GM12878 (cell line): Measurements from ENCODE around the gene CENPE. TPM values are rescaled to one million over a fixed set of nuclear protein-coding genes. Genes with fewer than 3 reads are reported as not detected.

ENCODE experiments used
- ATAC-seq: fragments of 200-7000 bp; cut with Tn5 transposase; 3 replicates; pipeline ENCODE4 v1.9.1; 2020; ENCODE audit warnings: mild to moderate bottlenecking, moderate library complexity
- BruUV-seq: library from RNA; stranded (reverse); fragments of 400-500 nt; replicated peaks from 2 replicates; lab custom pipeline; 2021; lab: Mats Ljungman, UMichigan
- CTCF ChIA-PET: fragments of 300-600 bp; sonication (Branson Sonifier 250); formaldehyde crosslinking; extraction: SDS; loops from one replicate; lab custom pipeline; 2021; ENCODE audit warnings: inconsistent platforms; lab: Yijun Ruan, JAX
- POLR2A ChIA-PET: fragments of 350-600 bp; formaldehyde crosslinking; extraction: SDS; loops from one replicate; lab custom pipeline; 2021; ENCODE audit warnings: inconsistent platforms; lab: Charles Lee
- RAD21 ChIA-PET: fragments of 300-600 bp; sonication (Branson Sonifier 250); formaldehyde crosslinking; loops from one replicate; lab custom pipeline; 2023; ENCODE audit warnings: antibody characterized with exemption; ENCODE audit not compliant: unreplicated experiment; lab: Charles Lee
- SMC1A ChIA-PET: fragments of 300-600 bp; sonication (Branson Sonifier 250); formaldehyde crosslinking; loops from one replicate; lab custom pipeline; 2023; ENCODE audit not compliant: unreplicated experiment, uncharacterized antibody; lab: Charles Lee
- DNase-seq: peaks from one replicate; pipeline ENCODE4 v3.0.0-alpha.2; 2011; ENCODE audit warnings: low read depth, low spot score
- FAIRE-seq: peaks from 3 replicates; lab custom pipeline; 2011; peaks lifted over from hg19 to GRCh38; lab: Jason Lieb, UNC
- H2AFZ ChIP-seq: 2 replicates; pipeline ENCODE4 v1.6.0; 2011; ENCODE audit warnings: low read depth, low read length, control low read depth; ENCODE audit not compliant: control insufficient read depth
- H3K27ac ChIP-seq: 2 replicates; pipeline ENCODE4 v1.5.1; 2011; ENCODE audit warnings: control low read depth; ENCODE audit not compliant: control insufficient read depth, insufficient read depth
- H3K27me3 ChIP-seq, 2 experiments: replicated peaks in 1 of 2; 2 replicates each; pipeline versions ENCODE4 v1.6.0 to v1.6.1; 2011; ENCODE audit warnings: low read length in 1 of 2; ENCODE audit not compliant: control insufficient read depth in 2 of 2, insufficient read depth in 2 of 2
- H3K36me3 ChIP-seq, 2 experiments: 2 replicates each; pipeline ENCODE4 v1.5.1; 2011; ENCODE audit warnings: low read length in 1 of 2; ENCODE audit not compliant: control insufficient read depth in 2 of 2, insufficient read depth in 2 of 2
- H3K4me1 ChIP-seq: 2 replicates; pipeline ENCODE4 v1.6.1; 2011; ENCODE audit warnings: mild to moderate bottlenecking, low read length, moderate library complexity, mixed read lengths; ENCODE audit not compliant: control insufficient read depth, insufficient read depth
- H3K4me2 ChIP-seq: 2 replicates; pipeline ENCODE4 v1.6.0; 2011; ENCODE audit warnings: control low read depth; ENCODE audit not compliant: control insufficient read depth, insufficient read depth
- H3K4me3 ChIP-seq: fragments of 200-600 bp; sonication (generic); 2 replicates; pipeline ENCODE4 v1.5.1; 2016
- H3K79me2 ChIP-seq: 2 replicates; pipeline ENCODE4 v1.6.0; 2011; ENCODE audit warnings: low read length; ENCODE audit not compliant: control insufficient read depth, insufficient read depth
- H3K9ac ChIP-seq: 2 replicates; pipeline ENCODE4 v1.8.0; 2011; ENCODE audit warnings: low read length, control low read depth, mixed read lengths; ENCODE audit not compliant: control insufficient read depth, insufficient read depth
- H3K9me3 ChIP-seq: replicated peaks from 3 replicates; pipeline ENCODE4 v1.5.1; 2011; ENCODE audit warnings: mild to moderate bottlenecking, low read length; ENCODE audit not compliant: control insufficient read depth, insufficient read depth
- H4K20me1 ChIP-seq: 2 replicates; pipeline ENCODE4 v1.6.0; 2011; ENCODE audit not compliant: control insufficient read depth, insufficient read depth
- ELK1 ChIP-seq: IDR thresholded peaks from 2 replicates; pipeline ENCODE4 v1.6.1; 2012; ENCODE audit warnings: low read depth, low read length, improper control_type of control experiment
- IKZF1 ChIP-seq: fragments of 450-650 bp; conservative IDR thresholded peaks from 2 replicates; pipeline ENCODE4 v1.6.1; 2017; ENCODE audit warnings: antibody characterized with exemption, mild to moderate bottlenecking
- RCOR1 ChIP-seq: conservative IDR thresholded peaks from 2 replicates; pipeline ENCODE4 v1.6.1; 2012; ENCODE audit warnings: low read depth, low read length, improper control_type of control experiment
- SMAD1 ChIP-seq: fragments of 450-650 bp; IDR thresholded peaks from 2 replicates; pipeline ENCODE4 v1.6.1; 2018; ENCODE audit warnings: mild to moderate bottlenecking, low read depth; ENCODE audit not compliant: partially characterized antibody
- SMC3 ChIP-seq: IDR thresholded peaks from 2 replicates; pipeline ENCODE4 v1.6.1; 2011; ENCODE audit warnings: low read length, improper control_type of control experiment, borderline replicate concordance
- TCF12 ChIP-seq: IDR thresholded peaks from 2 replicates; pipeline ENCODE4 v1.6.1; 2011; ENCODE audit warnings: low read depth, mild to moderate bottlenecking, low read length
- WGBS: methylation state at CpG from one replicate; pipeline ENCODE4 v1.1.6; 2016; ENCODE audit warnings: low lambda C conversion rate; ENCODE audit not compliant: insufficient replicate concordance, insufficient coverage; ENCODE audit errors: missing lambda C conversion rate; 5-methylcytosine and 5-hydroxymethylcytosine counted together
- in situ Hi-C: fragments of 300-500 bp; cut with MboI; formaldehyde crosslinking; loops from 9 replicates; pipeline ENCODE4 v1.14.3; 2018; ENCODE audit warnings: mixed read lengths
- intact Hi-C: fragments of 100-400 bp; cut with micrococcal nuclease; formaldehyde crosslinking; loops from one replicate; pipeline ENCODE4 v1.14.2; 2022; ENCODE audit not compliant: unreplicated experiment
- polyA plus RNA-seq, 11 experiments: library from polyadenylated mRNA; depleted of rRNA in 4 of 11; unstranded in 6 of 11; stranded (reverse) in 5 of 11; fragments of >200 nt; fragmentation: Nextera tagmentation in 4 of 11; fragmentation: Illumina TruSeq in 1 of 11; extraction: Ambion mirVana in 4 of 11; extraction: Trizol in 1 of 11; gene quantifications; 1 replicate in 1 of 11; 2 replicates in 10 of 11; pipeline versions ENCODE4 v1.2.1 to v1.2.3, GENCODE V29; 2011 to 2016; ENCODE audit warnings: inconsistent platforms in 2 of 11, missing spikeins in 2 of 11, low read depth in 1 of 11
- total RNA-seq, 4 experiments: library from RNA; depleted of rRNA in 3 of 4; stranded (reverse); fragments of >200 nt in 3 of 4; fragmentation: Illumina TruSeq in 1 of 4; extraction: Trizol in 1 of 4; gene quantifications; 2 replicates each; pipeline versions ENCODE4 v1.2.1 to v1.2.3, GENCODE V29; 2013 to 2021
- TF ChIP-seq, protein P1 (sequence below): IDR thresholded peaks from 2 replicates; pipeline ENCODE4 v1.6.1; 2011; ENCODE audit warnings: low read depth, low read length, improper control_type of control experiment, borderline replicate concordance

Gene CENPE
- total and polyA plus RNA-seq, 10 of the 15 experiments (the other 5 are each of a cell fraction or from before 2014, with no cell fraction given): 10.2 to 53.6 (median 25.2) TPM

DNA sequence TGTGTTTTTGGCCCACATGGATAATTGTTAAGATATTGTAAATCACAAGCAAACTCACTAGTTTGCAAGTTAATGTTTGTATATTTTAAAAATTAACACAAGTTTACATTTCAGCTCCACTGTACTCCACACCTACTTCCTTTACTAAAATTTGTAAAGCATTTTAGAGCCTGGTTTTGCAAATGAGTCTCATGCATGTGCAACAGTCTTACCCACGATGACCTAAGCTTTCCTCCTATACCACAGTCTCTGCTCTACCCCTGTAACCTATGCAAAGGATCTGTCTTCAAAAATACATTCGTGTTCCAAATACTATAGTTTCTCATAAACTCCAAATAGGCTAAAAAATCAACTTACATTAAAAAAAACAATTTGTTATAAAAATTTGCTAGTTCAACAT is 108.7 kb downstream of the CENPE start:
- CTCF ChIA-PET: interaction anchor here (1.3 to 11.9 kb wide), 15 partner anchors 8 to 660 kb away, joined by 3 to 179 read pairs (median 11); partner anchors contain the start of genes BDH2, MANBA, SLC9B1 and SLC9B2
- H2AFZ ChIP-seq: no peak overlapping the region
- no peaks in the 10 kb centered on the region for H3K27me3 ChIP-seq
- intact Hi-C loops (no loop called here), in situ Hi-C loops (loop anchor here (5.0 kb wide), 2 partner anchors 42 to 642 kb away; no protein-coding TSS in a partner anchor)
- no peaks in the 10 kb centered on the region for H3K9me3 ChIP-seq
- ATAC-seq (no peak), FAIRE-seq (no peak), DNase-seq (no peak)
- WGBS: 0% methylated on average over 2 of the region's 2 CpGs
- POLR2A ChIA-PET: interaction anchor here (0.5 to 1.5 kb wide), 3 partner anchors 9 to 69 kb away, joined by 3 to 6 read pairs (median 3); no protein-coding TSS in a partner anchor
- RAD21 ChIA-PET: interaction anchor here (0.7 to 6.0 kb wide), 7 partner anchors 12 to 469 kb away, joined by 3 to 69 read pairs (median 4); partner anchors contain the start of gene SLC9B2
- H3K9ac ChIP-seq: no peak overlapping the region
- H3K79me2 ChIP-seq: no peaks in the 10 kb centered on the region
- BruUV-seq: no TSS peak
- no peak overlapping the region for H3K27ac ChIP-seq
- H3K36me3 ChIP-seq: peaks cover 0 to 8% of the 10 kb centered on the region in 2 experiments; a peak in 2 of 4 replicates
- H3K4me3 ChIP-seq: no peak overlapping the region
- H3K4me1 ChIP-seq: peaks cover 6% of the 10 kb centered on the region; the same call in 1 of the 2 replicates
- SMC1A ChIA-PET: interaction anchor here (0.7 to 9.1 kb wide), 14 partner anchors 9 to 652 kb away, joined by 3 to 98 read pairs (median 4); partner anchors contain the start of genes BDH2 and SLC9B2
- no peak overlapping the region for H3K4me2 ChIP-seq
- TF ChIP-seq RCOR1: no peak
- TF ChIP-seq IKZF1: no peak
- TF ChIP-seq SMC3: no peak
- no peak for TF ChIP-seq SMAD1
- TF ChIP-seq TCF12: no peak
- no peak for TF ChIP-seq ELK1
- TF ChIP-seq, protein P1, sequence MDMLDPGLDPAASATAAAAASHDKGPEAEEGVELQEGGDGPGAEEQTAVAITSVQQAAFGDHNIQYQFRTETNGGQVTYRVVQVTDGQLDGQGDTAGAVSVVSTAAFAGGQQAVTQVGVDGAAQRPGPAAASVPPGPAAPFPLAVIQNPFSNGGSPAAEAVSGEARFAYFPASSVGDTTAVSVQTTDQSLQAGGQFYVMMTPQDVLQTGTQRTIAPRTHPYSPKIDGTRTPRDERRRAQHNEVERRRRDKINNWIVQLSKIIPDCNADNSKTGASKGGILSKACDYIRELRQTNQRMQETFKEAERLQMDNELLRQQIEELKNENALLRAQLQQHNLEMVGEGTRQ: no peak
- no peaks in the 10 kb centered on the region for H4K20me1 ChIP-seq
